Common myeloid progenitor, CD34-positive (primary cell): ENCODE results near the gene AK9.
A peak's percentile ranks its signal among the peaks of the same experiment; 100 is the strongest.

Experiments
- CTCF ChIA-PET: fragments of 350-600 bp; sonication (Branson Sonifier 250); formaldehyde crosslinking; loops from one replicate; lab custom pipeline; 2021; ENCODE audit warnings: antibody characterized with exemption; lab: Charles Lee
- POLR2A ChIA-PET: fragments of 350-600 bp; sonication (Branson Sonifier 250); formaldehyde crosslinking; loops from one replicate; lab custom pipeline; 2021; ENCODE audit warnings: antibody characterized with exemption; lab: Charles Lee
- DNase-seq, 3 donors: peaks; one replicate each; pipeline versions ENCODE4 v3.0.0 to v3.0.0-alpha.2; 2013
- H3K27ac ChIP-seq, 2 experiments: 1 replicate in 1 of 2; 2 replicates in 1 of 2; pipeline ENCODE4 v1.7.0; 2013; ENCODE audit warnings: inconsistent platforms in 2 of 2, low read length in 2 of 2, mild to moderate bottlenecking in 2 of 2, low read depth in 1 of 2, moderate library complexity in 1 of 2; ENCODE audit not compliant: severe bottlenecking in 2 of 2, insufficient read depth in 1 of 2, poor library complexity in 1 of 2
- H3K27me3 ChIP-seq, 5 experiments: replicated peaks in 2 of 5; 1 replicate in 3 of 5; 2 replicates in 2 of 5; pipeline versions ENCODE4 v1.6.1 to v1.7.0; 2013; ENCODE audit warnings: low read length in 4 of 5, mild to moderate bottlenecking in 2 of 5, moderate library complexity in 2 of 5, inconsistent platforms in 1 of 5; ENCODE audit not compliant: insufficient read depth in 5 of 5, control insufficient read depth in 4 of 5
- H3K36me3 ChIP-seq, 4 experiments: 1 replicate in 2 of 4; 2 replicates in 2 of 4; pipeline versions ENCODE4 v1.6.1 to v1.7.0; 2013; ENCODE audit warnings: low read length in 3 of 4, control low read depth in 1 of 4, mild to moderate bottlenecking in 1 of 4; ENCODE audit not compliant: control insufficient read depth in 4 of 4, insufficient read depth in 4 of 4
- H3K4me1 ChIP-seq, 4 experiments: 1 replicate in 3 of 4; 2 replicates in 1 of 4; pipeline versions ENCODE4 v1.6.1 to v1.7.1; 2013; ENCODE audit warnings: low read length in 3 of 4, mild to moderate bottlenecking in 3 of 4, control low read depth in 1 of 4, inconsistent platforms in 1 of 4, moderate library complexity in 1 of 4; ENCODE audit not compliant: control insufficient read depth in 4 of 4, insufficient read depth in 4 of 4; ENCODE audit errors: control extremely low read depth in 1 of 4
- H3K4me3 ChIP-seq, 7 experiments: 1 replicate in 4 of 7; 2 replicates in 3 of 7; pipeline versions ENCODE4 v1.5.1 to v1.7.0; 2013; ENCODE audit warnings: mild to moderate bottlenecking in 7 of 7, low read length in 6 of 7, moderate library complexity in 6 of 7, inconsistent platforms in 2 of 7, low read depth in 2 of 7, control low read depth in 1 of 7; ENCODE audit not compliant: insufficient read depth in 4 of 7, control insufficient read depth in 1 of 7; ENCODE audit errors: extremely low read depth in 1 of 7
- H3K9me3 ChIP-seq, 5 experiments: 1 replicate in 4 of 5; 2 replicates in 1 of 5; pipeline versions ENCODE4 v1.6.1 to v1.7.1; 2013; ENCODE audit warnings: low read length in 4 of 5, mild to moderate bottlenecking in 2 of 5, inconsistent platforms in 1 of 5, low read depth in 1 of 5, moderate library complexity in 1 of 5; ENCODE audit not compliant: control insufficient read depth in 4 of 5, insufficient read depth in 2 of 5; ENCODE audit errors: control extremely low read depth in 1 of 5
- WGBS: methylation state at CpG from one replicate; pipeline ENCODE4 v1.1.5; 2013; ENCODE audit not compliant: insufficient coverage; 5-methylcytosine and 5-hydroxymethylcytosine counted together

AK9 gene

DNA sequence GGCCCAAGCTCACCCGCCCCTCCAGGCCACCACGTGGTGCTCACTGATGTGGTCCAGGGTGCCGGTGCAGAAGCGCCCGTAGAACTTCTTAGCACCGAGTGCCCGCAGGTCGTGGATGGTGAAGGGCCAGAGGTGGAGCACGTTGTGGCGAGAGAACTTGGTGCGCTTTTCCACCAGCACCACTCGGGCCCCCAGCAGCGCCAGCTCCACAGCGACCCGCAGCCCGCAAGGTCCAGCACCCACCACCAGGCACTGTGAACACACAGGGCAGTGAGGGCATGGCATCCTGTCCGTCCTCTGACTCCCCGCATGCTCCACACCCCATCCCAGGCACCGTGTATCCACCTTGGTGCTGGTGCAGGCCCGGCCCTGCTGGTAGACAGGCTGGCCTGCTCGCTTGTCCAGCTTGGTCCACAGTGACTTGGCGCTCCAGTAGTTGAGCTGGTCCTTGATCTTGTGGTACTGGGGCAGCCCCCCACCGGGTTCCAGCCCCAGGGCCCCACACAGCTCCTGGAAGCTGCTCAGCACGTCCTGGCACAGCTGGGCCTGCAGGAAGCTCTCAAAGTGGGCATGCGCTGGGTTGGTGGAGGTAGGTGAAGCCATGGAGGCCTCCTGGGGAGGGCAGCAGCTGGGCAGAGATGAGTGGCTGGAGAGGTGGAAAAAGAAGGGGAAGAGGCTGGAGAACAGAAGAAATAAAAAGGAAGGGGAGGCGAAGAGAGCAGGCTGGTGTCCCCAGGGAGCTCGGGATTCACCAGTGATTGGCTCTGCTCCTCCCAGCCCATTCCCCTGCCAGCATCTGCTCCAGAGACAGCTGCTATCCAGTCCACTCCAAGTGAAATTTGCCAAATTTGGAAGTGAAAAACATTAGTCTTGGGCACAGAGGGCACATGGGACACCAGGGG lies 237.2 kb downstream of the AK9 start:
- H3K4me1 ChIP-seq: peaks cover 8 to 66% (median 52%) of the 10 kb centered on the region in 4 experiments
- CTCF ChIA-PET: interaction anchor here (9.8 kb wide), 1 partner anchor 13 kb away, joined by 125 read pairs; the partner anchor contains the start of genes PPIL6 and SMPD2
- H3K27ac ChIP-seq: peak overlapping the region; percentile 58 to 86

DNA sequence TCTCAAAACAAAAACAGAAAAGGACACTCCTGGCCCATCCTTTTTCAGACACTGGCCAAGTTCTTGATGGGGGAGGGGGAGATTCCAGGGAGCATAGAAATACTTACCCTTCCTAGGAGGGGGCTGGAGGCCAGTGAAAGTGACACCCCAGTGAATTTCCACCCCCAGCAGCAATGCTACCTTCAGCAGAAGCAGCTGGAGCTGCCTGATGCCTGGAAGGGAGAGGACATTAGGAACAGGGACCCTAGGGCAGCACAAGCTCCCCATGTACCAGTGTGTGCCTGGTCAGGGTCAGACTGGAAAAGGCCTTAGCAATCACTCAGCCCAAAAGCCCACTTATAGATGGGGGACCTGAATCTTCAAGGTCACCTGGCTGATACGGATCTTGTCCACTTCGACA lies 237.8 kb downstream of the AK9 start:
- H3K36me3 ChIP-seq: peaks cover 2 to 40% (median 21%) of the 10 kb centered on the region in 4 experiments

More for the DNA sequence above, 237.2 kb downstream of the AK9 start:
- Histone ChIP-seq H3K36me3 (peaks cover 2 to 35% (median 19%) of the 10 kb centered on the region in 4 experiments), H3K4me3 (peak overlapping the region in 5 of 7 experiments; percentile 83 to 97 (median 86)), H3K27me3 (no peaks in the 10 kb centered on the region), H3K9me3 (no peaks in the 10 kb centered on the region)
- WGBS: 86% methylated on average over 27 of the region's 27 CpGs
- no peak for DNase-seq
- POLR2A ChIA-PET: interaction anchor here (3.0 kb wide), 1 partner anchor 13 kb away, joined by 29 read pairs; the partner anchor contains the start of genes PPIL6 and SMPD2

DNA sequence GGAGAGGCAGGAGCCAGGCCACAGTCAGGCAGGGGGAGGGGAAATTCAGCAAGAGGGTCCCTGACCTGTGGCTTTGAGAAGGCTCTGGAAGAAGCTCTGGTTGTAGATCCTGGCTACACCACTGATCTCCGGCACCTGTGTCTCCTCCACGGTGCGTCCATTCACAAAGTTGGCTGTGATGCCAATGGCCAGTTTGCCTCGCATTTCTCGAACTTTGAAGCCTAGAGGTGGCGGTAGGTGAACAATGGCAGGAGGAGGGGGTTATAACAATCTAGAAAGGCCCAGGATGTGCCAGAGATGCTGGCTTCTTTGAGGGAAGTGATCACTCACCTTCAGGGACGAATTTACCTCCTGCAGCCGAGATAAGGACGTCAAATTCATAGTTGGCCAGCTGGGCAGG lies 238.8 kb downstream of the AK9 start:
- Histone ChIP-seq H3K4me3 (no peak overlapping the region), H3K4me1 (peaks cover 6 to 49% (median 41%) of the 10 kb centered on the region in 4 experiments), H3K9me3 (no peaks in the 10 kb centered on the region), H3K27ac (no peak overlapping the region), H3K27me3 (no peaks in the 10 kb centered on the region), H3K36me3 (peaks cover 2 to 48% (median 22%) of the 10 kb centered on the region in 4 experiments)
- DNase-seq: no peak
- 95% methylated on average over 6 of the region's 9 CpGs for WGBS
- ChIA-PET CTCF (interaction anchor here (0.6 to 9.8 kb wide), 2 partner anchors 11 to 56 kb away, joined by 3 to 125 read pairs; partner anchors contain the start of genes PPIL6 and SMPD2), POLR2A (no interaction called here)

More for the DNA sequence above, 237.8 kb downstream of the AK9 start:
- Histone ChIP-seq H3K4me1 (peaks cover 6 to 59% (median 45%) of the 10 kb centered on the region in 4 experiments), H3K27me3 (no peaks in the 10 kb centered on the region), H3K4me3 (no peak overlapping the region), H3K9me3 (no peaks in the 10 kb centered on the region), H3K27ac (peak overlapping the region in 1 of 2 experiments; percentile 29)
- ChIA-PET CTCF (interaction anchor here (9.8 kb wide), 1 partner anchor 12 kb away, joined by 125 read pairs; the partner anchor contains the start of genes PPIL6 and SMPD2), POLR2A (no interaction called here)
- 96% methylated on average over 2 of the region's 2 CpGs for WGBS
- DNase-seq: no peak

DNA sequence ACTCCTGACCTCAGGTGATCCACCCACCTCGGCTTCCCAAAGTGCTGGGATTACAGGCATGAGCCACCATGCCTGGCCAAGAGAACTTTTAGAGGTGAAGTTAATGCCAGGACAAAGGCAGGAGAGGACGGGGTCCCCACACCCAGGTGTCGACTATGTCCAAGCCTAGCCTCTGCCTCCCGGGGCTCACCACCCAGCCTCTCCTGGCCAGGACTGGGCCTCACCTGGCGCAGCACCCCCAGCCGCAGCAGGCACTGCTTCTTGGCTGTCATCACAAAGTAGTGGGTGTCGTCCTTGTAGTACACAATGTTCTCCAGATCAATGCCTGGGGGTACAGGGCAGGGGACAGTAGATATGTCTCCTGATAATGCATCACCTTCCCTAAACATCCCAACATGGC lies 239.6 kb downstream of the AK9 start:
- Histone ChIP-seq H3K4me1 (peaks cover 4 to 42% (median 36%) of the 10 kb centered on the region in 4 experiments), H3K9me3 (no peaks in the 10 kb centered on the region), H3K27ac (no peak overlapping the region), H3K4me3 (no peak overlapping the region), H3K36me3 (peaks cover 2 to 56% (median 26%) of the 10 kb centered on the region in 4 experiments), H3K27me3 (no peaks in the 10 kb centered on the region)
- 100% methylated on average over 5 of the region's 7 CpGs for WGBS
- no peak for DNase-seq
- POLR2A ChIA-PET: interaction anchor here (0.6 kb wide), 1 partner anchor 10 kb away, joined by 3 read pairs; no protein-coding TSS in a partner anchor
- CTCF ChIA-PET: interaction anchor here (0.6 to 9.8 kb wide), 2 partner anchors 10 to 55 kb away, joined by 3 to 125 read pairs; partner anchors contain the start of genes PPIL6 and SMPD2

DNA sequence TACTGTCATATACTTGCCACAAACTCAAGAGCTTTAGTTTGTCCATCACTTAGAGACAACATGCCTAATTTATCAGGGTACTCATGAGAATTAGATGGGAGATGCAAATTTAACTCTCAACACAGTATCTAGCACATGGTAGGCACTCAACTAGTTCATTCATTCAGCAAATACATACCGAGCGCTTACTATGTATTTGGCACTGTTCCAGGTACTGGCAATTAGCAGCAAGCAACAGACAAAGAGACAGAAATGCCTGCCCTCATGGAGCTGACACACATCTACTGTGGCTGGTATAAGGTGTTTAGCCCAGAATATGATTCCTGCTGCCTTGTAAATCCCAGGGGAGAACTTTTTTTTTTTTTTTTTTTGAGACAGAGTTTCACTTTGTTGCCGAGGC lies 240.2 kb downstream of the AK9 start:
- ChIA-PET CTCF (interaction anchor here (9.8 kb wide), 1 partner anchor 10 kb away, joined by 125 read pairs; the partner anchor contains the start of genes PPIL6 and SMPD2), POLR2A (interaction anchor here (0.6 kb wide), 1 partner anchor 9 kb away, joined by 3 read pairs; no protein-coding TSS in a partner anchor)
- Histone ChIP-seq H3K4me1 (peaks cover 4 to 37% (median 32%) of the 10 kb centered on the region in 4 experiments), H3K27me3 (no peaks in the 10 kb centered on the region), H3K27ac (no peak overlapping the region), H3K9me3 (no peaks in the 10 kb centered on the region), H3K4me3 (no peak overlapping the region), H3K36me3 (peaks cover 2 to 62% (median 29%) of the 10 kb centered on the region in 4 experiments)
- DNase-seq: no peak
- WGBS: 90% methylated on average over 3 of the region's 3 CpGs

DNA sequence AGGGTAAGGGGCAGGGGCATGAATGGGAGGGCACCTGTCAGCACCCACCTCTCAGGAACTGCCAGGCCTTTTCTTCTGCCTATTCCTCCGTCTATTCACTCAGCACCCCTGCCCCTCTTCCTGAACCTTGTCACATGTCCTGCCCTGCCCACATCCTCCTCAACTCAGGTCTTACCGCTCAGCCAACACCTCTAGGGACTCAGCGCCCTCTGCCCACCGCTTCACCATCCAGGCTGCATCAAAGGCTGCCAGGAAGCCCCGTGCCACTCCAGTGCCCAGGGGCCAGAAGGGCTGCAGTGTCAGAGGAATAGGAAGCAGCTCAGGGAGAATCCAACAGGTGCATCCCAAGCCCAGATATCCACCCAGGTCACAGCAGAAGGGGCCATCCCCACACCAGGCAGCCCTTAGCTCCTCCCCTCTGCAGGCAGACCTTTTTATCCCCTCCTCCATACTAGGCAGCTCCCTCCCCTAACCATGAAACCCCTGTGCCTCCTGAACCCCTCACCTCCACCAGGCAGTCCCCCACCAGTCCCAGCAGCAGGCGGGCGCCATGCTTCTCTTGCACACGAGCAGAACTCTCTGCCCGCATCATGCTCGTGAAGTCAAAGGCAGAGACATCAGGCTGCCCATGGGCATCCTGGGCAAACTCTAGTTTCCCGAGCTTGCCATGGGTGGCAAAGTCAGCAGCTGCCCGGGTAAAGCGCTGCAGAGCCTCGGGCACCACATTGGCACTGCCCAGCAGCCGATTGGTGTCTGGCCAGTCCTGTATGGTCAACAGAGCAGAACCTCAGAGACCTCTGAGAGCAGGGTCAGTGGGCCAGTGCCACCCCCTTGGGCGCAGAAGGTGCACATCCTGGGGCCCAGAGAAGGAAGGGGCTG lies 241.0 kb downstream of the AK9 start:
- peak; percentile 25 to 61 (median 54) for DNase-seq
- ChIA-PET POLR2A (interaction anchor here (1.4 kb wide), 1 partner anchor 9 kb away, joined by 10 read pairs; no protein-coding TSS in a partner anchor), CTCF (interaction anchor here (0.8 to 9.8 kb wide), 3 partner anchors 9 to 268 kb away, joined by 3 to 125 read pairs (median 3); partner anchors contain the start of genes PPIL6 and SMPD2)
- Histone ChIP-seq H3K27ac (no peak overlapping the region), H3K4me3 (no peak overlapping the region), H3K36me3 (peaks cover 5 to 70% (median 34%) of the 10 kb centered on the region in 4 experiments), H3K27me3 (no peaks in the 10 kb centered on the region), H3K9me3 (no peaks in the 10 kb centered on the region), H3K4me1 (peaks cover 4 to 33% (median 31%) of the 10 kb centered on the region in 4 experiments)
- WGBS: 71% methylated on average over 15 of the region's 16 CpGs
